OCI-LY7 (cell line): ENCODE data around the gene ZIM2.

Experiments used
- CTCF ChIP-seq: fragments of 200-600 bp; sonication (generic); conservative IDR thresholded peaks from 2 replicates; pipeline ENCODE4 v1.5.1; 2014; ENCODE audit warnings: mild to moderate bottlenecking, antibody characterized with exemption, low read length, moderate library complexity, mixed read lengths
- EZH2phosphoT487 ChIP-seq: fragments of 200-600 bp; sonication (generic); IDR thresholded peaks from 2 replicates; pipeline ENCODE4 v1.6.1; 2018; ENCODE audit warnings: low read depth, borderline replicate concordance, mild to moderate bottlenecking, mixed run types, antibody characterized with exemption, low read length, moderate library complexity, mixed read lengths

GRCh38 chr19:56759531-56759930, 81.0 kb downstream of the ZIM2 start:
- TF ChIP-seq CTCF (no peak), EZH2phosphoT487 (no peak)
